ENCODE results near the gene LIN7B.
"Not testable (repeated sequence)": the region's sequence is repeated elsewhere in the genome, so short reads cannot be mapped to it uniquely, and the experiment has no call there.

The LIN7B gene

DNA sequence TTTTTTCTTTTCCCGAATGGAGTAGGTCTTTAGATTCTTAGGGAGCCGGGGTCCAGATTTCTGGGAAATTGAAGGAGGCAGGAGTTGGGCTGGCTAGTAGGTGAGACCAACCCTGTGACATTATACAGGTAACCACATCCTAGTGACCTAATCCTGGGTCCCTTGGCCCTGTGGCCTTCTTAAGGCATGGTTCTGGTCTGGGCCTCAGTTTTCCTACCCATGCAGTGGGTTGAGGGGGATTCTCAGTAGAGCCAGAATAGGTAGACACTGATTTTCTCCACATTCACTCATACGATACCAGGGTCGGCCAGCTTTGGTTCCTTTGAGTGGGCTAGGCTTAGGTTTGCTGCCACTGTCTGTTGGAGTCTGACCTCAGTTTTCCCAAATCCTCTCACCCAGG is 12.4 kb downstream of the LIN7B start:
- Histone ChIP-seq H3K9me3 (no peaks in the 10 kb centered on the region), H3K4me3 (no peak overlapping the region), H3K4me1 (peaks cover 0 to 22% (median 11%) of the 10 kb centered on the region in 4 donors), H3K27me3 (no peaks in the 10 kb centered on the region), H3K27ac (no peak overlapping the region), H3K36me3 (no peaks in the 10 kb centered on the region)
- intact Hi-C loops (cut with DNase I; ENCODE audit: low total_unique reads), result no loop called here
- no peak for DNase-seq
- TF ChIP-seq, protein P1, sequence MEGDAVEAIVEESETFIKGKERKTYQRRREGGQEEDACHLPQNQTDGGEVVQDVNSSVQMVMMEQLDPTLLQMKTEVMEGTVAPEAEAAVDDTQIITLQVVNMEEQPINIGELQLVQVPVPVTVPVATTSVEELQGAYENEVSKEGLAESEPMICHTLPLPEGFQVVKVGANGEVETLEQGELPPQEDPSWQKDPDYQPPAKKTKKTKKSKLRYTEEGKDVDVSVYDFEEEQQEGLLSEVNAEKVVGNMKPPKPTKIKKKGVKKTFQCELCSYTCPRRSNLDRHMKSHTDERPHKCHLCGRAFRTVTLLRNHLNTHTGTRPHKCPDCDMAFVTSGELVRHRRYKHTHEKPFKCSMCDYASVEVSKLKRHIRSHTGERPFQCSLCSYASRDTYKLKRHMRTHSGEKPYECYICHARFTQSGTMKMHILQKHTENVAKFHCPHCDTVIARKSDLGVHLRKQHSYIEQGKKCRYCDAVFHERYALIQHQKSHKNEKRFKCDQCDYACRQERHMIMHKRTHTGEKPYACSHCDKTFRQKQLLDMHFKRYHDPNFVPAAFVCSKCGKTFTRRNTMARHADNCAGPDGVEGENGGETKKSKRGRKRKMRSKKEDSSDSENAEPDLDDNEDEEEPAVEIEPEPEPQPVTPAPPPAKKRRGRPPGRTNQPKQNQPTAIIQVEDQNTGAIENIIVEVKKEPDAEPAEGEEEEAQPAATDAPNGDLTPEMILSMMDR (IDR thresholded peaks at IDR 0.05), result no peak

DNA sequence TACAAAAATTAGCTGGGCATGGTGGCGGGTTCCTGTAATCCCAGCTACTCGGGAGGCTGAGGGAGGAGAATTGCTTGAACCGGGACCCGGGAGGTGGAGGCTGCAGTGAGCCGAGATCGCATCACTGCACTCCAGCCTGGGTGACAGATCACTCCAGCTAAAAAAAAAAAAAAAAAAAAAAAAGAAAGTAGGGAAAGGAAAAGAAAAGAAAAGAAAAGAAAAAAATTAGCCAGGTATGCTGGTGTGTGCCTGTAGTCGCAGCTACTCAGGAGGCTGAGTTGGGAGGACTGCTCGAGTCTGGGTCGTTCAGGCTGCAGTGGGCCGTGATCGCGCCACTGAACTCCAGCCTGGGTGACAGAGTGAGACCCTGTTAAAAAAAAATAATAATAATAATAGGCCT is 13.1 kb downstream of the LIN7B start:
- H3K9me3 ChIP-seq; H3K36me3 ChIP-seq; H3K4me3 ChIP-seq; H3K27ac ChIP-seq; H3K27me3 ChIP-seq; intact Hi-C loops (cut with DNase I; ENCODE audit: low total_unique reads); DNase-seq: not testable (repeated sequence)
- peaks cover 0 to 22% (median 11%) of the 10 kb centered on the region in 4 donors for H3K4me1 ChIP-seq

DNA sequence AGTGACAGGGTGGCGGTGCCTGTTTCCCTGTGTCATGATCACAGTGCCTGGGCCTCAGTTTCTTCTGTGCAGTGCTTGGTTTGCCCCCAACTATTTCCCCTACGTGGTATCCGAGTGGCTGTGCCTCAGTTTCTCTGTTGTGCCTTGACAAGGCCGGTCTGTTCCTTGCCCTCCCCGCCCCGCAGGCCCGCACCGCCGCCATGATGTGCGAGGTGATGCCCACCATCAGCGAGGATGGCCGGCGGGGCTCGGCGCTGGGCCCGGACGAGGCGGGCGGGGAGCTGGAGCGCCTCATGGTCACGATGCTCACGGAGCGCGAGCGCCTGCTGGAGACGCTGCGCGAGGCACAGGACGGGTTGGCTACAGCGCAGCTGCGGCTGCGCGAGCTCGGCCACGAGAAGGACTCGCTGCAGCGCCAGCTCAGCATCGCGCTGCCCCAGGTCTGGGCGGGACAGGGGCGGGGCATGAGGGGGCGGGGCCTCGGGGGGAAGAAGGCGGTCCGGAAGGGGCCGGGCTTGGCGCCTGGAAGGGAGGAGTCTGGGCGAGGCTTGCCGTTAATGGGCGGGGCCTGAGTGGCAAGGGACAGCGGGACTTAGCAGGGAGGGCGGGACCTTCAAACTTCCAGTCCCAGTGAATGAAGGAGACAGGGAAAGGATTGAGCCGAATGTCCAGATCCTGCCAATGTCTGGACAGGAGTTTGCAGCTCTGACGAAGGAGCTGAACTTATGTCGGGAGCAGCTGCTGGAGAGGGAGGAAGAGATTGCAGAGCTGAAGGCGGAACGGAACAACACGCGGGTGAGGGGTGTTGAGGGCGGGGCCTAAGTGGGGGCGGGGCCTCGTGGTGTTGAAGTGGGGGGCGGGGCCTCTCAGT is 13.7 kb downstream of the LIN7B start:
- peak overlapping the region; percentile 44 to 68 for H3K27ac ChIP-seq

DNA sequence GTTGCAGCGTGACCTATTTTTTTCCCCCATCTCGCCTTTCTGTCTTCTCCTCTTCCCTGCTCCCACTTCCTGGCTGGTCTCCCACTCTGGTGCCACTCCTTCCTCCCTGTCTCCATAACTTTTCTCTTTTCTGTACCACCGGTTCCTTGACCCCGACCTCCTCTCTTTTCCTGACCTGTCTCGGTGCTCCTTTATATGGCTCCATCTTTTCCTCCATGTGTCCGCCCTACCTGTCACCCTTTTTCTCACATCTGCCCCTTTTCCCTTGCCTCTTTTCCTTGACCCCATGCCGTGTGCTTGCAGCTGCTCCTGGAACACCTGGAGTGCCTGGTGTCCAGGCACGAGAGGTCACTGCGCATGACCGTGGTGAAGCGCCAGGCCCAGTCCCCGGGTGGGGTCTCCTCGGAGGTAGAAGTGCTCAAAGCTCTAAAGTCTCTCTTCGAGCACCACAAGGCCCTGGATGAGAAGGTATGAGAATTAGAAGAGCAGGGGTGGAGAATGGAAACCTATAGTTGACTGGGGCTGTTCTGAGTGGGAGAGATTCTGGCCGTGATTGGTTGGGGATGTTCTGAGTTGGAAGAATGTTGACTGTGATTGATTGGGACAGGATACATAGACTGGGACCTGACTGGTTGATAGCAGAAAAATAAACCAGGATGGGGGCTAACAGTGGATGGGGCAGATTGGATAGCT is 14.5 kb downstream of the LIN7B start:
- Histone ChIP-seq H3K36me3 (no peaks in the 10 kb centered on the region), H3K27ac (peak overlapping the region; percentile 35 to 40), H3K4me1 (peaks cover 0 to 29% (median 15%) of the 10 kb centered on the region in 4 donors), H3K27me3 (peaks cover 0 to 8% of the 10 kb centered on the region in 2 donors), H3K9me3 (no peaks in the 10 kb centered on the region), H3K4me3 (peak overlapping the region in 1 of 2 donors; percentile 50)
- no peak for DNase-seq
- TF ChIP-seq, protein P1 (IDR thresholded peaks at IDR 0.05), result no peak
- intact Hi-C loops (cut with DNase I; ENCODE audit: low total_unique reads), result no loop called here

More for the DNA sequence above, 13.7 kb downstream of the LIN7B start:
- intact Hi-C loops (cut with DNase I; ENCODE audit: low total_unique reads), result no loop called here
- no peaks in the 10 kb centered on the region for H3K36me3 ChIP-seq
- peaks cover 0 to under 1% of the 10 kb centered on the region in 2 donors for H3K27me3 ChIP-seq
- H3K4me1 ChIP-seq, result peaks cover 0 to 22% (median 11%) of the 10 kb centered on the region in 4 donors
- DNase-seq, result peak; percentile 94 to 98
- no peaks in the 10 kb centered on the region for H3K9me3 ChIP-seq
- H3K4me3 ChIP-seq, result peak overlapping the region; percentile 20 to 50
- TF ChIP-seq, protein P1 (IDR thresholded peaks at IDR 0.05), result peak; percentile 20 to 29

DNA sequence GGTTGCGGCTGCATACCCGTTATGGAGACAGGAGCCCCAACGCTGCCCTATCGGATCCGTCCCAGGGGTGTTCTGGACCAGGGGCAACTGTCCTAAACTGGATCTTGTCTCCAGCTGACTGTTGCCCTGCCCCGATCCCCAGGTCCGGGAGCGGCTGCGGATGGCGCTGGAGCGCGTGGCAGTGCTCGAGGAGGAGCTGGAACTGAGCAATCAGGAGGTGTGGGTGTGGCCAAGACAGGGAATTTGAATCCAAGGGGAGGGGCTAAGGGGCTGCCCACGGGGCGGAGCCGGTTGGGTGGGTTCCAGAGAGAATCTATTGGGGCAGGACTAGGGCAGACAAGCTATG is 15.0 kb downstream of the LIN7B start:
- intact Hi-C loops (cut with DNase I; ENCODE audit: low total_unique reads), result no loop called here
- peaks cover 0 to 34% (median 17%) of the 10 kb centered on the region in 4 donors for H3K4me1 ChIP-seq
- no peak overlapping the region for H3K27ac ChIP-seq
- TF ChIP-seq, protein P1 (IDR thresholded peaks at IDR 0.05), result no peak
- peaks cover 0 to 12% of the 10 kb centered on the region in 2 donors for H3K27me3 ChIP-seq
- DNase-seq, result no peak
- no peak overlapping the region for H3K4me3 ChIP-seq
- H3K36me3 ChIP-seq, result no peaks in the 10 kb centered on the region
- no peaks in the 10 kb centered on the region for H3K9me3 ChIP-seq

DNA sequence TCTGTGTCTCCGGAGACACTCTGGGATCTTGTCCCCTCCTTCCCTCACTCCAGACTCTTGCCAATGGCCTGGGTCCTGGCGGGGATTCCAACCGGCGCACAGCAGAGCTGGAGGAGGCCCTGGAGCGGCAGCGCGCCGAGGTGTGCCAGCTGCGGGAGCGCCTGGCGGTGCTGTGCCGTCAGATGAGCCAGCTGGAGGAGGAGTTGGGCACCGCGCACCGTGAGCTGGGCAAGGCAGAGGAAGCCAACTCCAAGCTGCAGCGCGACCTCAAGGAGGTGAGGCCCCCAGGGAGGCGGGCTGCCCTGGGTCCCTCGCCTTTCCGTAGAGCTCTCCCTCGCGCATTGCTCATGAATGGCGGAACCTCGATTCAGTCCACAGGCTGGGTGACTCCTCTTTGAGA is 16.2 kb downstream of the LIN7B start:
- Histone ChIP-seq H3K4me1 (peaks cover 0 to 34% (median 19%) of the 10 kb centered on the region in 4 donors), H3K27me3 (peaks cover 0 to 24% of the 10 kb centered on the region in 2 donors), H3K9me3 (no peaks in the 10 kb centered on the region), H3K27ac (no peak overlapping the region), H3K36me3 (no peaks in the 10 kb centered on the region), H3K4me3 (no peak overlapping the region)
- TF ChIP-seq, protein P1 (IDR thresholded peaks at IDR 0.05), result no peak
- intact Hi-C loops (cut with DNase I; ENCODE audit: low total_unique reads), result no loop called here
- no peak for DNase-seq
